GM13977 (cell line): ENCODE measurements around the gene MUC5AC.

Source experiments
- DNase-seq: peaks from one replicate; pipeline ENCODE4 v3.0.0; 2012; ENCODE audit warnings: low spot score
- CTCF ChIP-seq: IDR thresholded peaks from 2 replicates; pipeline ENCODE4 v1.5.1; 2012; ENCODE audit warnings: mild to moderate bottlenecking, control low read depth; ENCODE audit not compliant: insufficient read depth; ENCODE audit errors: extremely low read depth, missing control alignments
- in situ Hi-C: fragments of 300-500 bp; cut with MboI; formaldehyde crosslinking; loops from one replicate; pipeline ENCODE4 v1.12.0; 2022; ENCODE audit warnings: low sequenced_read_pairs, low pct_unique_long_range_greater_than_20kb, mixed read lengths, inconsistent platforms; ENCODE audit not compliant: unreplicated experiment

Gene MUC5AC, protein sequence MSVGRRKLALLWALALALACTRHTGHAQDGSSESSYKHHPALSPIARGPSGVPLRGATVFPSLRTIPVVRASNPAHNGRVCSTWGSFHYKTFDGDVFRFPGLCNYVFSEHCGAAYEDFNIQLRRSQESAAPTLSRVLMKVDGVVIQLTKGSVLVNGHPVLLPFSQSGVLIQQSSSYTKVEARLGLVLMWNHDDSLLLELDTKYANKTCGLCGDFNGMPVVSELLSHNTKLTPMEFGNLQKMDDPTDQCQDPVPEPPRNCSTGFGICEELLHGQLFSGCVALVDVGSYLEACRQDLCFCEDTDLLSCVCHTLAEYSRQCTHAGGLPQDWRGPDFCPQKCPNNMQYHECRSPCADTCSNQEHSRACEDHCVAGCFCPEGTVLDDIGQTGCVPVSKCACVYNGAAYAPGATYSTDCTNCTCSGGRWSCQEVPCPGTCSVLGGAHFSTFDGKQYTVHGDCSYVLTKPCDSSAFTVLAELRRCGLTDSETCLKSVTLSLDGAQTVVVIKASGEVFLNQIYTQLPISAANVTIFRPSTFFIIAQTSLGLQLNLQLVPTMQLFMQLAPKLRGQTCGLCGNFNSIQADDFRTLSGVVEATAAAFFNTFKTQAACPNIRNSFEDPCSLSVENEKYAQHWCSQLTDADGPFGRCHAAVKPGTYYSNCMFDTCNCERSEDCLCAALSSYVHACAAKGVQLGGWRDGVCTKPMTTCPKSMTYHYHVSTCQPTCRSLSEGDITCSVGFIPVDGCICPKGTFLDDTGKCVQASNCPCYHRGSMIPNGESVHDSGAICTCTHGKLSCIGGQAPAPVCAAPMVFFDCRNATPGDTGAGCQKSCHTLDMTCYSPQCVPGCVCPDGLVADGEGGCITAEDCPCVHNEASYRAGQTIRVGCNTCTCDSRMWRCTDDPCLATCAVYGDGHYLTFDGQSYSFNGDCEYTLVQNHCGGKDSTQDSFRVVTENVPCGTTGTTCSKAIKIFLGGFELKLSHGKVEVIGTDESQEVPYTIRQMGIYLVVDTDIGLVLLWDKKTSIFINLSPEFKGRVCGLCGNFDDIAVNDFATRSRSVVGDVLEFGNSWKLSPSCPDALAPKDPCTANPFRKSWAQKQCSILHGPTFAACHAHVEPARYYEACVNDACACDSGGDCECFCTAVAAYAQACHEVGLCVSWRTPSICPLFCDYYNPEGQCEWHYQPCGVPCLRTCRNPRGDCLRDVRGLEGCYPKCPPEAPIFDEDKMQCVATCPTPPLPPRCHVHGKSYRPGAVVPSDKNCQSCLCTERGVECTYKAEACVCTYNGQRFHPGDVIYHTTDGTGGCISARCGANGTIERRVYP (N-terminal part only)

DNA sequence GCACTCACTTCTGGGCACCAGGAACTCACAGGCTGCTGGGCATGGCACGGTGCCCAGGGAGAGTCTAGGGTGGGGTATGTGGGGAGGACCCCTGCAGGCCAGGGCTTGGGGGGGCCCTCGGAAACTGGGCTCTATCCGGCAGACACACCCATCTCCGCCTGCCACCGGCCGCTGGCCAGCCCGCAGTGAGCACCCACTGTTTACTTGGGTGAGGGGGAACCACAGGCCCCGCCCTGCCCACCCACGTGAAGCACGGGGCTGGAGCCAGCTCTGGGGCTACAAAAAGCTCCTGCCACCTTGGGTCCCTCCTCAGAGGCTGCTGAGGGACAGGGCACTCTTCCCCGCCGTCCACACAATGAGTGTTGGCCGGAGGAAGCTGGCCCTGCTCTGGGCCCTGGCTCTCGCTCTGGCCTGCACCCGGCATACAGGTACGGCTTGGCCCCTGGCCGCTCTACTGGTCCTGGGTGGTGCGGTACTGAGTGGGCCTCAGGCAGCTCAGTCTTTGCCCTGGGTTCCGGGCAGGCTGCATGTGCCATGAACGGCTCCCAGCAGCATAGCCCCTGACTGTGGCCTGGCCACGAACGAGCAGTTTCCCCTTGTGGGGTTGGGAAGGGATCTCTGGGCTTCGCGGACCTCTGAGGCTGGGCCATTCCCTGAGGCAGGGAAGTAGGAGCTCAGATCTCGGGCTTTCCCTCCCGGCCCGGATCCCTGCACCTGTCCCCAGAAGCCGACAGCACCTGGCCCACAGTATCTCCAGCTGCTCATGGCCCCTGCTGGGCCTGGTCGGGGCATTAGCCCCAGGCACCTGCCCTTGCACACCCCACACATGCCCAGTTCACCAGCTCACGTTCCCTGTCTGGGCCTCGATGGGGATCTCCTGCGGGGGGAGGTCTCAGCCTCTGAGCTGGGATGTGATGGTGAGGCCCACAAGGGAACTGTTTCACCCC is at the start of gene MUC5AC:
MUC5AC (plus strand) TSS at position 309 of the 947 bp plus-strand sequence; CDS start at position 356, 47 bp downstream.
- no peak for TF ChIP-seq CTCF
- DNase-seq, result peak; percentile 22
- in situ Hi-C loops, result no loop called here

- in situ Hi-C loops, result no loop called here
- no peak for DNase-seq
- TF ChIP-seq CTCF, result no peak
These were observed 49.4 kb upstream of the MUC5AC start for GRCh38 chr11:1108246-1108900.

DNA sequence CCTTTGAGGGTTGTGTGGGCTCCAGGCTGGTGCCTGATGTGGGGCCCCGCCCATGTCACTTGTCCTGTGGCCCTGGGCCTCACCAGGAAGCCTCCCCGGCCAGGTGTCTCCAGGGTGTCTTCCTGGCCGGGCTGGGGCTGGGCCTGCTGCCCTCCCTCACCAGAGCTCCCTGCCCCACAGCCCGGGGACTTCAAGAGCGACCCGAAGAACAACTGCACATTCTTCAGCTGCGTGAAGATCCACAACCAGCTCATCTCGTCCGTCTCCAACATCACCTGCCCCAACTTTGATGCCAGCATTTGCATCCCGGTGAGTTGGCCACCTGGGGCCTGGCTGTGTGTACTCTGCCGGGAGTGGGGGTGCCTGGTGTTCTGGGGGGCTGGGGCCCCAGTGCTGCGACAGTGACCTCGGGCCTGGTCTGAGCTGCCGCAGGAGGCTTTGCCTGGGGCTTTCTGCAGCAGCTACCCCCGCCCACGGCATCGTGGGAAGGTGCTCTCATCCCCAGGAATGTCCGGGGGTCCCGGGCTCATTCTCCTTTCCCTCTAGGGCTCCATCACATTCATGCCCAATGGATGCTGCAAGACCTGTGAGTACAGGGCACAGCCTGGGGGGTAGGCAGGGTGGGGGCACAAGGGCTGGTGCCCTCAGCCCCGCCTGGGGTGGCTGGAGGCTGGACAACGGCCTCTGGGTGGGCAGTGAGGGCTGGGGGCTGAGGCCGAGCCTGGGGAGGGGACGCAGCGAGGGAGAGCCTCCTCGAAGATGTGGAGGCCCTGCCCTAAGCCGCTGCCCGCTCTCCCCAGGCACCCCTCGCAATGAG is 48.4 kb upstream of the MUC5AC start:
- no peak for DNase-seq
- in situ Hi-C loops, result no loop called here
- TF ChIP-seq CTCF, result no peak

DNA sequence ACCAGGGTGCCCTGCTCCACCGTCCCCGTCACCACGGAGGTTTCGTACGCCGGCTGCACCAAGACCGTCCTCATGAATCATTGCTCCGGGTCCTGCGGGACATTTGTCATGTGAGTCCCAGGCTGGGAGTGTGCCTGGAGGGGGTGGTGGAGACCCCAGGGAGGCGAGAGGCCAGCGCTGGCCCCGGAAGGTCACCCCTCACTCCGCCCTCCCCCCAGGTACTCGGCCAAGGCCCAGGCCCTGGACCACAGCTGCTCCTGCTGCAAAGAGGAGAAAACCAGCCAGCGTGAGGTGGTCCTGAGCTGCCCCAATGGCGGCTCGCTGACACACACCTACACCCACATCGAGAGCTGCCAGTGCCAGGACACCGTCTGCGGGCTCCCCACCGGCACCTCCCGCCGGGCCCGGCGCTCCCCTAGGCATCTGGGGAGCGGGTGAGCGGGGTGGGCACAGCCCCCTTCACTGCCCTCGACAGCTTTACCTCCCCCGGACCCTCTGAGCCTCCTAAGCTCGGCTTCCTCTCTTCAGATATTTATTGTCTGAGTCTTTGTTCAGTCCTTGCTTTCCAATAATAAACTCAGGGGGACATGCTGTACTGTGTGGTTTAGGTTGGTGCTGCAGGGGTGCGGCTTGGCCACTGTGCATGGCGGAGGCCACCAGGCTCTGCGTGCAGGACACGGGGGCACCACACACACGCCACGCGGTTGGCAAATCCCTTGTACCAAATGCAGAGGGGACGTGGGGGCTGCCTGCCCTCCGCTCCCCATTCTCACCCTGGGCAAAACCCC is 47.6 kb upstream of the MUC5AC start:
- TF ChIP-seq CTCF, result no peak
- in situ Hi-C loops, result no loop called here
- DNase-seq, result no peak
